NCI-H2227 (cell line): Measurements from ENCODE around the gene FGF14.
A peak's percentile ranks its signal among the peaks of the same experiment; 100 is the strongest.

Experiments used
- DNase-seq: peaks from one replicate; lab custom pipeline; 2025; ENCODE audit not compliant: unreplicated experiment; lab: John Stamatoyannopoulos, UW

Gene FGF14

GRCh38 chr13:102311901-102312300, 89.9 kb downstream of the FGF14 start:
- DNase-seq, result no peak

DNA sequence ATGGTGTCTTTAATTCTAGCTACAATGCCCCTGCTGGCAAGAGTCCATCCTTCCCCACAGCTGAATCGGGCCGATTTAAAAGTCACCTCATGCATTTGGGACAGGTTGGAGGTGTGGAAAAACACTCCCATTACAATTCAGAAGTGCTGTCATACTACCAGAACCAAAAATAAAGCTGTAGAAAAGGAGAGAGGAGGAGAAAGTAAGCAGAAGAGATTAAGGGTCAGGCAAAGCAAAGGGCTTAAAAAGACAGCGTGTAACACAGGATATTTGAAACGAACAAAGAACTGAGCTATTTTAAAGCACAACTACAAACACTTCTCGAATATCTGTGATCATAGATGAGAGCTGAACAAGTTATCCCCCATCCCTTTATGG, 90.4 kb downstream of the FGF14 start:
- no peak for DNase-seq

GRCh38 chr13:102310691-102311418, 91.0 kb downstream of the FGF14 start:
- DNase-seq, result no peak

- peak; percentile 48 for DNase-seq
Measured at GRCh38 chr13:102309110-102309509, 92.7 kb downstream of the FGF14 start.

DNA sequence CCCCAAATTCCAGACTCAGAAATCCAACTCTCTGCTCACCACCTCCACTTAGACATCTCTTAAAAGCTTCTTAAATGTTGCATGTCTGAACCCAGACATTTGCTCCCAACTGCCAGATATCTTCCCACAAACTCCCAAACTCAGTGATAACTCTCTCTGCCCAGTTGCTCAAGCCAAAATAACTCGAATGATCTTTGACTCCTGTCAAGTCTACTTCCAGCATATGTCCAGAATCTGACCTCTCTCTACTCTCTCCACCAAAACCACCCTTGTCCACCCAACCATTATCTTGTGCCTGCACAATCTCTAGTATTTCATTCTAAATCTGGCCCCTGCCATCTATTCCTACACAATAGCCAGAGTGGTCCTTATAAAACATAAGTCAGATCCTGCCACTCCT, 99.3 kb downstream of the FGF14 start:
- no peak for DNase-seq

GRCh38 chr13:102300379-102300778, 101.5 kb downstream of the FGF14 start:
- DNase-seq, result no peak

DNA sequence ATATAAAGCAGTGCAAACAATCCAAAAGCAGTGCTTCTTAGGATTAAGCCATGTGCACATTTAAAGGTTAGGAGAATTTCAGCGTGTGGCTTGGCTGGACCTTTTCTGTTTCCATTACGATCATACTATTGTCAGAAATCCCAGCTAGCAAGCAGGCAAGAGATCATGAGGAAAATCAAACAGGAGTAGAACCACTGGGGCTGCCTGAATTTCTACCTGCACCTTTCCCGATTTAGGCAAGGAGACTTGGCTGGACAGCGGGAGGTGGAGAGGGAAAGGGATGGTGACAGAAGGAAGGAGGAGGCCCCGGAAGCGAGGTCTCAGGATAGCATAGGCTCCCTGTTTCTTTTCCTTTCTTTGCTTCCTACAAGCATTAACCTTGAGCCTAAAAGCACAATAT, 102.5 kb downstream of the FGF14 start:
- DNase-seq, result no peak

GRCh38 chr13:102298051-102298450, 103.8 kb downstream of the FGF14 start:
- no peak for DNase-seq

DNA sequence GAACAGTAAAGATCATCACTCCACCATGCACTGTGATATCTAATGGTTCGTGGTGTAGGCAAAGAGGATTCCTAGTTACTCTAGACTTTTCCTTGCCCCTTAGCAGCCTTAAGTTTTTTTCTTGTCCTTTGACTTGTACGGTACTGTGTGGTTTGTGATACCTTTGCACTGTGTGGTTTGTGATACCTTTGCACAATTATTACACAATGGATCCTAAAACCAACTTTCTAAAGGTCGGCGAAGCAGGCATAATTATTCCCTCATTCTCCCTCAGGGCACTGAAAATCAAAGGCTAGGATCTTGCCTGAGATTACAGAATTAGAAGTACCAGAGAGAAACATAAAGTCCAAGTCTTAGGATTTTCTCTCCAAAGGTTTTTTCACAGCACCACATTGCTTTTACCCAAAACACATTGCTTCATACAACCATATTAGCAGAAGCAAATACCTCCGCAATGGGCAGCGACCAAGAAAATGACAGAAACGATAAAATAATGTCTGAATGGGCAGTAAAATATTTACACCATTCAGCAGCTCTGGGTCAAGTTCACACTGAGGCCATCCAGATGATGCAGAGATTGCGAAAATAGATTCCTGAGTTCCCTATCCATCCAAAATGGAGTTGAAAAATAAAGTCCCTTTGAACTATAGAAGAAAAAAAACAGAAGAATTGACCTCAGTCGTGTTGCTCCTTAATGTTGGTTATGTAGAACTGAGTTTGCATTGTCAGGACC, 106.4 kb downstream of the FGF14 start:
- no peak for DNase-seq

DNA sequence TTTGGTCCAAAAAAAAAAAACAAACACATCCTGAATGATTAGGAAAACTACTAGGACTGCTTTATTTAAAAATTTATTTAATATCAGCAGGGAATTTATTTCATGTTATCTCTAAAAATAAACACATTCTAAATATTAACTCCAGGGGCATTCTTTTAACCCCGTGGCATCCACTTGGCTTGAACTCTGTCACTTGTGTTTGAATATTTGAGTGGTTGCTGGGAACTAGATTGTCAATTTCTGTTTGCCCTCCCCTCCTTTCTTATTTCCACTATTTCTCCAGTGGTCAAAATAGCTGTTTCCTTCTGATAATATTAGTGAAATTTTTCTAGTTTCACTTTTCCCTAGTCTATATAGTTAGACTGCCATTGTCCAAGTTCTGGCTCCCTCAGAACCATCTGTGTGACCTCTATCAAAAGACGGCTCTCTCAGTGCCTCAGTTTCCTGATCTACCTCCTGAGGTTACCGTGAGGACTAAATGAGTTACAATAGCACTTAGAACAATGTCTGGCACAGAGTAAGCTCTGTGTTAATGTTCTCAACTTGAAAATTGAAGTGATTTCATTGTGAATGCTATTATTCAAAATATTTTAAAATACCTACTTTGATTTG, 107.3 kb downstream of the FGF14 start:
- DNase-seq, result no peak

GRCh38 chr13:102293723-102294122, 108.1 kb downstream of the FGF14 start:
- no peak for DNase-seq

GRCh38 chr13:102291587-102292218, 110.1 kb downstream of the FGF14 start:
- DNase-seq, result no peak

DNA sequence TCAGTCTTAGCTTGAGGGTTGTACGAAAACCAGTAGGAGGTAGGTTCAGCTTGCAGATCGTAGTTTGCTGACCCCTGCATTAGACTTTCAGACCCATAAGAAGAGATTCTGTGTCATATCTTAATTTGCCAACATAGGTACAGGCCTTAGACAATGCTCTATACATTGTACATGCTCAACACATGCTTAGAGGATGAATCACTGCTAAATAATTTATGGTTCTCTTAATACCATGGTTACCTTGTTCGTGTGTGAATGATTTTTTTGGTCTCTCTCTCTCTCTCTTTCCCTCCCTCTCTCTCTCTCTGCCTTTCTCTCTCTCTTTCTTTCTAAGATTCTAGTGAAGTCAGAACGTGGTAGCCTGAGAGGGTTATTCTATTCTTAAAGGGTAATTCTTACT, 112.2 kb downstream of the FGF14 start:
- no peak for DNase-seq

DNA sequence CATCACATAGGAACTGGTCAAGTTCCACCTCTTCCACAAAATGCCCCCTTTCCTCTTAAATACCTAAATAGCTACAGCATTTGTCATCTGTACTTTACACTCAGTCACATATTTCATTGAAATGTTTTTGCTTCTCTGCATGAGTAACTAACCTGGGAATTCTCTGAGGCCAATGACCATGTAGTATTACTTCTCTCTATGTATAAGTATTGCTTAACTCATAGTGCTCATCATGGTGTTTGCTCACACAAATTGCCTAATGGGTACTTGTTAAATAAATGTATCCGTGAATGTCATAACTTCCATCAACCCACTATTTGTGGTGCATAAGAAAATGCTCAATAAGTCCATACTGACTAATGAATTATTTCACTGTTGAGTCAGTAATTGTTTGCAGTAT, 115.5 kb downstream of the FGF14 start:
- DNase-seq, result no peak

DNA sequence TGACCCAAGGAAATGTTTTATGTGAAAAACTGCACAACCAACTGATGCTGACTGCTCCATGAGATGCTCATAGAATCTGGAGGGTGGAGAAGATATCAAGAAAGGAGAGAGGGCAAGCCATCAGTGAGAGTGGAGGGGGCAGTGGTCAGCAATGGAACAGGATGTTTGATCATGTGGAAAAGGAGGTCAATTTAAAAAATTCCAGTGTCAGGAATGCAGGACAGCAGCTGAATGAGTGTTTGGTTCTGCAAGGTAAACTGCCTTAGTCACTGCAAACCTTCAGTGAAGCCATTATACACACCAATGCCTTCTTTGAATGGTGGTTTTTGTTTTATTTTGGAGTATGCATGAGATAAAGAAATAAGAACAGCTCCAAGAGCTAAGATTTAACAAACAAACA, 121.5 kb downstream of the FGF14 start:
- DNase-seq, result no peak

DNA sequence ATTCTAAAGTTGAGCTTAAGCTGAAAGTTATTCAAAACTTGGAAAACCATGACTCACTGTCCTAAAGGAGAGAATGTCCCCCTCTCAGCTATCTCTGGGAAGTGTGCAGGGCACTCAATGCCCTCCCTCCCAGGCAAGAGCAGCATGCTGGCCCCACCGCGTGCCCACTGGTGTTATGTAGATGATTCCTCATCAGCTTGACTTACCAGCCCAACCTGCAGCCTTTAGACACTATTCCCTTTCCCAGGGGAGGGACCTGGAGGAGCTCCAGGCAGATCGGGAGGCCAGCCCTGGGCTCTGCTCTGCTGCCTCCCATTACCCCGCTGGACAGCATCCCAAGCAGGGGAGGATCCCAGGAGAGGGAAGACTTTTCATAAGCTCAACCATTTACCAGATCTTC, 124.6 kb downstream of the FGF14 start:
- no peak for DNase-seq

- no peak for DNase-seq
Measured at GRCh38 chr13:102276404-102276803, 125.4 kb downstream of the FGF14 start.

DNA sequence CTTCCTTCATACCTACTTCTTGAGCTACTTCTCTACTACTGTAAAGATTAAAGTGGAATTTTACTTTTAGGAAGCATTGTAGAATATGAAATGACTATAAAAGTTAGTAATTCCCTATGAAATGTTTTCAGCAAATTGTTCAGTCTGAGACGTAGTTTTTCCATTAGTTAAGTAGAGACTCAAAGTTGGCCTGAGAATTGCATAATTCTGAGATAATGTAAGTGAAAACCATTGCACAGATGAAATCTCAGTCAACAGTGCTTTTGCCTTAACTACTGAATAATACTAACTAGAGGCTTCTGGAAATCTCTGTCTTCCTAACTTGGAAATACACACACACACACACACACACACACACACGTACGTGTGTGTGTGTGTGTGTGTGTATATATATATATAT, 125.9 kb downstream of the FGF14 start:
- no peak for DNase-seq

GRCh38 chr13:102273111-102273510, 128.7 kb downstream of the FGF14 start:
- DNase-seq, result no peak

DNA sequence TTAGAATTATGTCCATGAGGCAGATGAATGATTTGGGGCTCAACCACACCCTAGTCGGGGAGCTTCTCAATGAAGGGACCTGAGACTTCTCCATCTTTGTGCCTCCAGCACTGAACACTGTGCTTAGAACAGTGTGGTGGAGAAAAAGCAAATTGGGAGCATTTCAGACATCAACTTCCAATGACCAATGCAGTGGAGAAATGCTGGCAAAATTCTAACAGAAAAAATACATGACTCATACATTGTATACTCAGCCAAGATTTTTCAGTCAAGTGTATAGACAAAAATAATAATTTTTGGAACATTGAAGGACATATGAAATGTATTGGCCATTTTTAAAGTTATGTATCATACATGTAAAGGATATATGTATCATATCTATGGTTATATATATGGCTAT, 134.7 kb downstream of the FGF14 start:
- no peak for DNase-seq

DNA sequence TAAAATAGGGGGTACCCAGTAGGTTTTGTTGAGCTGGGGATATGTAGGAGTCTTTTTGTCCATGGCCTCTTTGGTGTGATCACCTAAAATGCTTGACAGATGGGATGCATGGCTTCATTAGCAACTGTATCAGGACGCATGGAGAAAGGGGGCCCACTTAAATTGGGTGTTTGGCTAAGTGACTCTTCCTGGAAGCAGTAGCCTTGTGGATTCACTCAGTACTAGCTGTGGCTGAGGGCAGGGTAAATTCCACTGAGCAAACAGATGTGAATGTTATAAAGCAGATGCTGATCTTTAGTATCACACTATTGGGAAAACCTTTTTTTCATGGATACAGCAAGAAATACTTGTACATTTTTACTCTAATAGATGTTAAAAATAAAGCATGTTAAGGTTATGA, 140.0 kb downstream of the FGF14 start:
- DNase-seq, result no peak

- no peak for DNase-seq
Measured at GRCh38 chr13:102261316-102261715, 140.5 kb downstream of the FGF14 start.
